ENCODE measurements around the gene SUGCT. TPM values are rescaled to one million over a fixed set of nuclear protein-coding genes. Genes with fewer than 3 reads are reported as not detected.

The SUGCT gene
- total RNA-seq, 1 experiment from 2014 or later, result 4.6 TPM

GRCh38 chr7:40569326-40569725 lies 434.5 kb downstream of the SUGCT start (continued):
- no peak for TF ChIP-seq MXD4 (CRISPR knock-in tag; IDR thresholded peaks at IDR 0.05; ENCODE audit: borderline replicate concordance)
- TF ChIP-seq ESRRA (CRISPR knock-in tag; IDR thresholded peaks at IDR 0.05; ENCODE audit: borderline replicate concordance), result no peak
- TF ChIP-seq STAT6 (CRISPR knock-in tag; conservative IDR thresholded peaks at IDR 0.05; ENCODE audit: low read depth), result no peak
- no peak for TF ChIP-seq ARID4B (CRISPR knock-in tag; IDR thresholded peaks at IDR 0.05; ENCODE audit: borderline replicate concordance)
- no peak for TF ChIP-seq ZBTB21 (CRISPR knock-in tag; IDR thresholded peaks at IDR 0.05; ENCODE audit: borderline replicate concordance)
- no peak for TF ChIP-seq NFE2L1 (CRISPR knock-in tag; IDR thresholded peaks at IDR 0.05)
- TF ChIP-seq MLX (CRISPR knock-in tag; IDR thresholded peaks at IDR 0.05), result no peak
- TF ChIP-seq USF2 (CRISPR knock-in tag; IDR thresholded peaks at IDR 0.05), result no peak
- TF ChIP-seq ZNF232 (CRISPR knock-in tag; IDR thresholded peaks at IDR 0.05), result no peak
- TF ChIP-seq JAZF1 (CRISPR knock-in tag; IDR thresholded peaks at IDR 0.05), result no peak
- TF ChIP-seq ZNF425 (CRISPR knock-in tag; conservative IDR thresholded peaks at IDR 0.05), result no peak

- ChIA-PET CTCF (interaction anchor here (0.6 to 2.3 kb wide), 5 partner anchors 12 to 100 kb away, joined by 3 to 8 read pairs (median 5); no protein-coding TSS in a partner anchor), POLR2A (no interaction called here)
- no peaks in the 10 kb centered on the region; the same call in 1 of the 2 replicates for H3K27me3 Mint-ChIP-seq (ENCODE audit: low read depth)
- H3K36me3 Mint-ChIP-seq, result no peaks in the 10 kb centered on the region
- DNase-seq (ENCODE audit: low spot score) (no peak), ATAC-seq (peak; percentile 81)
- H3K9me3 Mint-ChIP-seq, result no peaks in the 10 kb centered on the region
- TF ChIP-seq ZNF423 (CRISPR knock-in tag; IDR thresholded peaks at IDR 0.05), result peak; percentile 81
- TF ChIP-seq CREB1 (CRISPR knock-in tag; IDR thresholded peaks at IDR 0.05), result no peak
- TF ChIP-seq RORB (CRISPR knock-in tag; IDR thresholded peaks at IDR 0.05), result no peak
- peak; percentile 27; the same call in 1 of the 2 replicates for TF ChIP-seq PRDM15 (CRISPR knock-in tag; IDR thresholded peaks at IDR 0.05)
- TF ChIP-seq FOXJ3 (CRISPR knock-in tag; IDR thresholded peaks at IDR 0.05; ENCODE audit: borderline replicate concordance), result no peak
- no peak for TF ChIP-seq ZNF317 (CRISPR knock-in tag; IDR thresholded peaks at IDR 0.05; ENCODE audit: borderline replicate concordance, low read depth)
- H3K4me1 Mint-ChIP-seq, result peaks cover 28% of the 10 kb centered on the region
- peak overlapping the region; percentile 96 for H3K27ac Mint-ChIP-seq
- H3K4me3 Mint-ChIP-seq, result no peak overlapping the region
Measured at GRCh38 chr7:40570223-40570622, 435.4 kb downstream of the SUGCT start.
